ENCODE measurements around the gene AVL9.
"Not testable (repeated sequence)": the region's sequence is repeated elsewhere in the genome, so short reads cannot be mapped to it uniquely, and the experiment has no call there.

Gene AVL9

DNA sequence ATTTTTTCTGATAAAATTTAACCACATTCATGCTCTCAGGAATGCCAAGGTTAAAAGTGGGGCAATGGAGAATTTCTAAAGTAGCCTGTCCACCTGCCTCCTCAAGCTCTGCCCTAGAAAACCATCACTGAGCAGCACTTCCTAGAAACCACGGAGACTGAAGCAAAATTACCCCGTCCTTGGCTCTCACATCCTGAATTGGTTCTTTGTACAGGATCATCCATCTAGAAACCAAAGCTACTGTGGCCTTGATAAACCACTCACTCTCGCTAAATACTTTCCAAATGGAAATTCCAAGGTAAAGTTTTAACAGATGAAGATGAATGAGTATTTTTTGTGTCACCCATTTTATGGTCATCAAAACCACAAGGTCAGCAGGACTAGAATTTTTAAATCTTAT lies 96.6 kb downstream of the AVL9 start:
- no peak for DNase-seq

DNA sequence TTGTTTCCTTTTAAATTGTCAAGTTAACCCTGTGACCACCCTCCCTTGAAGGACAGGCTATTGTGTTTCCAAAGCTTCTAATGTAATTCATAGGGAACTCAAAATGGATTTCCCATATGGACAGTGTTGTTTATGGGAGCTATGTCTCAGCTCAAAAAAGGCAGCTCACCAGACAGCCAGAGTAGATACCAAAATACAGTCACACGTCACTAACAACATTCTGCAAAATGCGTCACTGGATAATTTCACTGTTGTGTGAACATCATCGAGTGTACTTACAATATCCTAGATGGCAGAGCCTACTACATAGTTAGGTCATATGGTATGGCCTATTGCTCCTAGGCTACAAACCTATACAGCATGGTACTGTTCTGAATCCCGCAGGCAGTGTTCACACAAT lies 97.4 kb downstream of the AVL9 start:
- DNase-seq, result no peak

DNA sequence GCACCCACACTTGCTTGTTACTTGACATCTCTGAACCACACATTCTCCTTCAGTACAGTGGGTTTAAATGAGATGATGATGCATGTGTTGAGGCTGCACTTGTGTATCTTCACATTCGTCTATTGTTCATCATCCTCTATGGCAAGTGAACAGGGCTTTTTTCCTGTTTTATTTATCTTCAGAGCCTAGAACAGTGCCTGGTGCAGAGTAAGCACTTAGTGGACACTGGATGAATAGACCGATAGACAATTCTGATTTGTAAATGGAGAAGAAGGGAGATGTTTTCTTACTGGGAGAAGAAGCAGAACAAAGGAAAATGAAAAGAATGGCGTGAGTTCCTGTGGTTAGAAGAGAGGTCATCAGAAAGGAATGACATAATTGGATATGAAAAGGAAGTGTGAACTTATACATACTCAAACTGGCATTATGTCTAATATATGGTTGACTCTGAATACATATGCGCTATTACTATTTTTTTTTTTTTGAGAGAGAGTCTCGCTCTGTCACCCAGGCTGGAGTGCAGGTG lies 99.7 kb downstream of the AVL9 start:
- no peak for DNase-seq

DNA sequence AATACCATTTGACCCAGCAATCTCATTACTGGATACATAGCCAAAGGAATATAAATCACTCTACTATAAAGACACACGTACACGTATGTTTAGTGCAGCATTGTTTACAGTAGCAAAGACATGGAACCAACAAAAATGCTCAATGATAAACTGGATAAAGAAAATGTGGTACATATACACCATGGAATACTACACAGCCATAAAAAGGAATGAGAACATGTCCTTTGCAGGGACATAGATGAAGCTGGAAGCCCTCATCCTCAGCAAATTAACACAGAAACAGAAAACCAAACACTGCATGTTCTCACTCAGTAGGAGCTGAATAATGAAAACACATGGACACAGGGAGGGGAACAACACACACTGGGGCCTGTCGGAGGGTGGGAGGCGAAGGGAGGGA lies 105.9 kb downstream of the AVL9 start:
- DNase-seq, result not testable (repeated sequence)

DNA sequence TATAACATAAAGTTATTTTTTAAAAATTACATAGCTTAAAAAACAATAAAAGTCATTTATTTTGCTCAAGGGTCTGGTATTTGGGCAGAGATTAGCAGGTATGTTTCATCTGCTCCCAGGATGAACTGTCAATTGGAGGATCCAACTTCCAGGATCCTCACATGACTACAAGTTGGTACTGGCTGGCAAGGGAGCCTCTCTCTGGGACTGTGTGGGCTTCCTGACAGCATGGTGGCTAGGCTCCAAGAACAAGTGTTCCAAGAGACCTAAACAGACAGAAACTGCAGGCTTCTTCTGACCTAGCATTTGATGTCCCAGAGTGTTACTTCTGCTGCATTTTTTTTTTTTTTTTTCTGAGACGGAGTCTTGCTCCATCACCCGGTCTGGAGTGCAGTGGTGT lies 107.2 kb downstream of the AVL9 start:
- no peak for DNase-seq

DNA sequence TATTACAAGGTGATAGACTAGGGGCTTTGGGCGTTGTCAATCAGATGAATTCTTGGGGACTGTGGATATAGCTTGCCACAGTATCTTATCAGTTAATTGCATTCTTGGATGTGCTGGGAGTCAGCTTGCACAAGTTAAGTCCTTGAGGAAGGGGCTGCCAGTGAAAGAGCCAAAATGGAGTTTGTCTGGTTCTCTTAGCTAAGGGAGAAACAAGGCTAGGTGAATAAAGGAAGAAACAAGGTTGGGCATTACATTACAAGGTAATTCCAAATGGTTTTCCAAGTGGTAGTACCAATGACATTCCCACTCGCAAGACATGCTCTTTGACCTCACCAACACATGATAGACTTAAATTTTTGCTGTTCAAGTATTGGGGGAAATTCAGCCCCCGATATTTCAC lies 108.2 kb downstream of the AVL9 start:
- DNase-seq, result not testable (repeated sequence)

DNA sequence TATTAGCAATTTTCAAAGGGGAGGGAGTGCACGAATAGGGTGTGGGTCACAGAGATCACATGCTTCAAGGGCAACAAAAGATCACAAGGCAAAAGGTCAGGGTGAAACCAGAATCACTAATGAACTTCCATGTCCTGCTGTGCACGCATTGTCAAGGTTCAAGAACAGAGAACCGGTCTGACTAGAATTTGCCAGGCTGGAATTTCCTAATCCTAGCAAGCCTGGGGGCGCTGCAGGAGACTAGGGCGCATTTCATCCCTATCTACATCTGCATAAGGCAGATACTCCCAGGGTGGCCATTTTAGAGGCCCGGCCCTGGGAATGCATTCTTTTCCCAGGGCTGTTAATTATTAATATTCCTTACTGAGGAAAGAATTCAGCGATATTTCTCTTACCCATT lies 108.8 kb downstream of the AVL9 start:
- not testable (repeated sequence) for DNase-seq

DNA sequence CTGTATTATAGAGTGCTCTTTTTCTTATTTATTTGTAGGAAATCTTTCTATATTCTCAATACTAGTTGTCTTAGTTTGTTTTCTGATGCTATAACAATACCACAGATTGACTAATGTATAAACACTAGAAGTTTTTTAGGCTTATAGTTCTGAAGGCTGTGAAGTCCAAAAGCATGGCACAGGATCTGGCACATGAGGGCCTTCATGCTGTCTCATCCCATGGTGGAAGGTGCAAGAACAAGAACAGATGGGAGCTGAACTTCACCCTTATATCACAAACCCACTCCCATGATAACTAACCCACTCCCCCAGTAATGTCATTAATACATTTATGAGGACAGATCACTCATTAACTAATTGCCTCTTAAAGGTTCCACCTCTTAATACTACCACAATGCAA lies 109.7 kb downstream of the AVL9 start:
- DNase-seq, result no peak

DNA sequence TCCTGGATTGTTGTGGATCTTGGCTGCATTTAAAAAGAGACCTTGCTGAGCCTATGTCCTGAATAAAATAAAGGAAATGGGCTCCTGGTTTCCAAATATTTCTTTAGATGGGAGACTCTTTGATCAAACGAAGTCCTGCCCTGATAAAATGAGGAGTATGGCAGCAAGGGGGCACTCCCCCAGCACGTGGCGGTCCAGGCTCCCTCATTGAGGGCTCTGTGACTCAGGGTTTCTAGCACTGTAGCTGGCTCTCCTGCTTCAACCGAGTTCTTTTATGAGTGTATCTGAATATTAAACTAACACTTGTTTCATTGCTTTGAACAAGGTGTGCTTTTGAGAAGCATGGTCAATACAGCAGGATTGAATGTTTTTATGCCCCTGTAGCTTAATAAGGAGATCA lies 114.2 kb downstream of the AVL9 start:
- no peak for DNase-seq

DNA sequence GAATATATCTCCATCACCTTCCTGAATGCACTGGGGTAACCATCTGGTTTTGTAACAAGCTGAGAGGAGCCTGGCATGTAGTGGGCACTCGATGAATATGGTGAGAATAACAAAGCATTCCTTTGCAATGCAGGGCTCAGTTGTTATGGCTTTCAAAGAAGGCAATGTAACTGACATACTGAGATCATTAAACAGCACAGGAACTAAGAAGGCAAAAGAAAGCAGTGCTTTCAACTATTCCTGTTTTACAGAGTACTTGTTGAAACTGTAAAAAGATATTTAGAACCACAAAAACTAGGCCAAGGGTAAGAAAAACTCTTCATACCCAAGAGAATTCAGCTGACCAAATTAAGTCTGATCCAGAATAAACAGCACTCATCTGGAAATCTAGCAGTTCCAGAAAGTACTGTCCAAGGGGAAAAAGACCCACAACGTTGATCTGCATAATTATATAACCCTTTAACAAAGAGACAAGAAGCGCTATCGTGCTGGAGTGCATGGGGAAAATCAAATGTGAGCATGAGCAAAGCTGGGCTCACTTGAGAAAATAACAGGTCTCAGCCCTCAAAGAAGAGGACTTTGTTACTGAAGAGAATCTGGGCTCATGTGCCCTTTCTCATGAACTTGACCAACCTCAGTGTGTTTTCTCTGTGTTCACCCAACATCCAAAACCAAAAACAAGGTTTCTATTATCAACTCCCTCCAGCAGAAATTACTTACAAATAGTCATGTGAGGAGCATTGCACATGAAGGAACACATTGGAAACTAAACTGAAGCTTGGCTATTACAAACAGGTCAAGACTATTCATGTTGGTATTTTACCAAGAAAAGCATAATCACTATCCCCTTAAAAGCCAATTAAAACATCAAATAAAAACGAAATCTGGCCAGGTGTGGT lies 116.2 kb downstream of the AVL9 start:
- no peak for DNase-seq

DNA sequence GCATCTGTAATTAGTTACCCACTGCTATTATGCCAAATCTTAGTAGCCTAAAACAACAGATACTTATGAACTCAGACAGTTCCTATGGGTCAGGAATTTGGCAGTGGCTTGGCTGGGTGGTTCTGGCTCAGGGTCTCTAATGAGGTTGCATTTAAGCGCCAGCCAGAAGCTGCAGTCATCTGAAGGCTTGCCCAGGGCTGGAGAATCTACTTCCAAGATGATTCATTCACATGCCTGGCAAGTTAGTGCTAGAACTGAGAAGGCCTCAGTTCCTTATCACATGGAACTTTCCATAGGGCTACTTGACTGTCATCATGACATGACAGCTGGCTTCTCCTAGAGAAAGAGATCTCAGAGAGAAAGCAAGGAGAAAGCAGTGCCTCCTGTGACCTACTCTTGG lies 121.3 kb downstream of the AVL9 start:
- no peak for DNase-seq

DNA sequence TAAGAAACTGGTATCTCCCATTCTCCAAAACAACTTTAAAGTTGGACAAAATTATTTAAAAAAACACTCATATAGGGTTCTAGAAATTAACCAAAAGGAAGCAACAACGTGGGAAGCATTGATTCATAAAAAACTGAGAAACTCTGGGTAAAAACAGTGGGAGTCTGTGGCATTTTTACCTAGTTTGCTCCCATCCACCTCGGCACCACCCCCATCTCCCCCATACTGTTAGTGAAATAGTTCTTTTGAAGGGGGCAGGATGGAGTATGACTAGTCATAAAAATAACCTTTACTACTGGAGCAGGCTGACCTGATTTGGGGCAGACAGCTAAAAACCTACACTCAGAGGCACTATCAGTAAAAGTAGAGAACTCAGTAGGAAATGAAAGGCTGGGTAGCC lies 123.2 kb downstream of the AVL9 start:
- DNase-seq, result no peak

DNA sequence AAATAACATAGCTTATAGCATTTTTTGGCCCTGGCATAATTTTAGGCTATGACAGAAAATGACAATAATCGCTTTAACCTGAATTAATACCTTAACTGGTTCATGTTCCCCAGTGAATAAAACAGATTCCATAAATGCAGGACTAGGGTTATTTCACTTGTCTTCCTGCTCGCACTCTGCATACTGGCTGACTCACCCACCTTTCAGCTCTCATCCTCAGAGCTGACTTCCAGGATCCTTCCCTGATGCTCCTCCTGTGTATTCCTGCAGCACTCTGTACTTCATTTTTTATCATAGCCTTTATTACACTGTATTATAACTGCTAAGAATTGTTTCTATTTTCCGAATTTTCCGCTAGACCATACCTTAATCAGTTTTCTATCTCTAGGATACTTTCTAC lies 123.7 kb downstream of the AVL9 start:
- no peak for DNase-seq

DNA sequence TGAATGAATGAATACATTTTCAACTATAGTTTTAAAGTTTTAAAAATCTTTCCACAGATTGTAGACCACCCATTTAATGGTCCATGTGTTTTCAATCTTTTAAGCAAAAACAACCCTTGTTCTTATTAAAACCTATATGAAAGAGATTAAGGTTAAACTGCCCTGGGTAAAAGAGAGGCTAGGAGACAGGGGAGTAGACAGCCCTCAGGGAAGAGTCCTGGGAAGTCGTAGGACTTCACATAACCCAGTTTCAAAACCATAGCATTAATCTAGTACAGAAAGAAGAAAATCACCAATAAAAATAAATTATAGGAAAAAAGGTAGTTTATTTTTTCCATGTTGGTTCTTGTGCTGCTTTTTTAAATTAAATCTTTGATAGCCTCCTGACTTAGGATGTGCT lies 124.1 kb downstream of the AVL9 start:
- not testable (repeated sequence) for DNase-seq

DNA sequence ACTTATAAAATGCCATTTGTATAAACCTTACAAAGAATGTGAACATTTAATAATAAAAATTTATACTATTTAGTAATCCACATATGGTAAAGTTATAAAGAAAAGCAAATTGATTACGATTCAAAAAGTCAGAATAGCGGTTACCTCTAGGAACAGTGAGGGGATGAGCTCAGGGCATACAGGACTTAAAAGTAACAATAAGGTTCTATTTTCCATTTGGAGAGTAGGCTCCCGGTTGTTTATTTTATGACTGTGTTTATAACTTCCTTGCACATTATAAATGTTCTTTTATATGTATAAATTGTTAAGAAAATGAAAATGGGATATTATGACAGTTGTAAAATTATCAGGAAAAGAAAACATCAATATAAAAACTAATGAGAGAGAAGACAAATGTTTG lies 135.7 kb downstream of the AVL9 start:
- DNase-seq, result no peak

DNA sequence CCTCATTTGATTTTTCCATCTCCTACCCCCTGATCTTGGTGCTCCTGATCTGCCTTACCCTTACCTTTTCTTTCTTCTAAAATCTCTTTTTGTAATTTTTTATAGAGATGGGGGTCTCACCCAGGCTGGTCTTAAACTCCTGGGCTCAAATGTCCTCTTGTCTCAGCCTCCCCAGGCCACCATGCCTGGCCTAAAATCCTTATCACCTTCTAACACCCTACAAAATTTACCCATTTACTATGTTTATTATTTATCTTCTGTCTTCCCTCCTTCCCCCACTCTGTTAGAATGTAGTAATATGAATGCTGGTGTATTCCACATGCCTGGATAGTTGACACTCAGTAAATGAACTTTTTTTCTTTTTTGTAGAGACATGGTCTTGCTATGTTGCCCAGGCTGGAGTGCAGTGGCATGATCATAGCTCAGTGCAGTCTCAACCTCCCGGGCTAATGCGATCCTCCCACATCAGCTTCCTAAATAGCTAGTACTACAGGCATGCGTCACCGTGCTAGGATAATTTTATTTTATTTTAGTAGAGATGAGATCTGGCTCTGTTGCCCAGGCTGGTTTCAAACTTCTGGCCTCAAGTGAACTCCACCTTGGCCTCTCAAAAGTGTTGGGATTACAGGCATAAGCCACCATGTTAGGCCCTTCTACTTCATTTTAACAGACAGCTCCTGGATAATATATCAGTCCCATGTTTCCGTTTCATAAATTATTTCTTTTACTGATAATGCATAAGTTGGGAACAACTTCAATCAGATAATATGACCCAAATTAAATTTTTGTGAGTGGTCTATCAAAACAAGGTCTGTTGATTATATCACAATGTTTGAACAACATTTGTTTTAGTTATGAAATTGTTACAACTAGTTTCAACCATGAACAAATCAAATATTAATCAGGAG lies 136.6 kb downstream of the AVL9 start:
- DNase-seq, result not testable (repeated sequence)

DNA sequence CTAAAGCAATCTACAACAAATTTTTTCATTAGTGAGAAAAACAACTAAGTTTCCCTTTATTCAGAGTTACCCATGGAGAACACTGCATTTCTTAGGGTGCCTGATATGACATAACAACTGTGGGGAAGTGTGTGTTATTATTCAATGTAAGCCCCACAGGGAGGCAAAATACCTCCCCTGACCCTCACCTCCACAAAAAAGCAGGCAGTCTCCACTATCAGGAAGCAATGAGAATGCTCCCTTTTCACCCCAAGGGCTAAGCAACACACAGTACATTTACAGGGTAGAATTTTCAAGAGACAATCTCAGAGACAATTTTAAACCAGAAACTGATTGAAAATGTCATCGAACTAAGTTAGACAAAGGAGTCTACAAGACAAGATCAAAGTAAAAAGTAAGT lies 138.2 kb downstream of the AVL9 start:
- not testable (repeated sequence) for DNase-seq

DNA sequence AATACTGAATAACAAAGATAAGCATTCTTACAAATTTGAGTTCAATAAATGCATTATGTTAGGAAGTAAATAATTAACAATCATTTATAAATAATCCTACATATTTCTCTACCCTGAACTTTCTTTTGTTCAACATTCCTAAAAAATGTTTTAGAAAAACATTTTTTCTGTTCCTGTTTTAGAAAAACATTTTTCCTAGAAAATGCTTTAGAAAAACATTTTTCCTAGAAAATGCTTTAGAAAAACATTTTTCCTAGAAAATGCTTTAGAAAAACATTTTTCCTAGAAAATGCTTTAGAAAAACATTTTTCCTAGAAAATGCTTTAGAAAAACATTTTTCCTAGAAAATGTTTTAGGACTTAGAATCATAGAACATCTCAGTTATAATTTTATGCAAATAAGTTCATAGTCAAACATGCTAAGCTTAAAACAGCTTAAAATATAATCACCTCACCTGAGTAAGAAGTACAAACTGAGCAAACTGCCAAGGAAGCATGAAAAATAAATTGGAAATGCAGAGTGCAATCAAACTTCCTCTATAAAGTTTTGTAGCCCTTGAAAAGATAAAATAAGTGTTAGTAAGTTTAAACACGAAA lies 139.6 kb downstream of the AVL9 start:
- DNase-seq, result not testable (repeated sequence)

DNA sequence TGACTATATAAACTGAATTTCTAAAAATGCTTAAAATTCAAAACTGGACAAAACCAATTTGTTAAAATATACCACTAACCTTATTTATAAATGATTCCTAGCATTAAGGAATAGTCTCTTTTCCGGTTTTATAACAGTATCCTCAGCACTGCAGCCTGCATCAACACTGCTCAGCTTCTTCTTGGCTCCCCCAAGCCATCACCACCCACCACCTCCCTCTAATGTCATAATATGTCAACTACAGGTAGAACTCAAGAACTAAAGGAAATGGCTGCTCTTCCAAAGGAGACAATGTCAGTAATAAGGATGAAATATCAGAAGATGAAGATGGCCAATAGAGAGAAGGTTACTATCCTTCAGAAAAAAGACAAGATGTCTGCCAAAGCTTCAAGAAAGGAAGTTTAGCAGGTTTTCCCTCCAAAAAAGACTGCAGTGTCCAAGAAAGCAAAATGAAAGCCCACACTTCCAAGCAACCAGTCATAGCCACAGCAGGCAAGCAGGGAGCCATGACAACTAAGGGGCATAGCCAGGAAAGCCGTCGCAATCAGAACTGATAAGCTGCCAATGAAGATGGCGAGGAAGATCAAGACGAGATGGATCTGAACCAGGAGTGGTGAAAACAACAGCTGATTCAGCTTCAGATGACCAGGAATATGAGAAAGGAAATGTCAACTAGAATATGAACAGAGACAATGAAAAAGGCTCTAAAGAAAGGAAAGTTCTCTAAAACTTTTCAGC lies 141.6 kb downstream of the AVL9 start:
- DNase-seq, result not testable (repeated sequence)

DNA sequence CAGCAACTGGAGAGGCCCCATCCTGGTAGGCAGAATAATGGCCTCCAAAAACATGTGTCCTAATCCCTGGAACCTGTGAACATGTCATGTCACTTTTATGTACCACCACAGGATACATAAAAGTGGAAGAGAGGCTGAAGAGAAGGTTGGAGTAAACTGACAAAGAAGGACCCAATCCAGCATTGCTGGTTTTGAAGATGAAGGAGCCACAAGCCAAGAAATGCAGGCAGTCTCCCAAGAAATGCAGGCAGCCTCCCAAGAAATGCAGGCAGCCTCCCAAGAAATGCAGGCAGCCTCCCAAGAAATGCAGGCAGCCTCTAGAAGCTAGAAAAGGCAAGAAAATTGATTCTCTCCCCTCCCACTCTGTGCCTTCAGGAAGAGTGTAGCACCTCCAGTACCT lies 142.3 kb downstream of the AVL9 start:
- not testable (repeated sequence) for DNase-seq
